Measurements from ENCODE around the gene KLK7. TPM values are rescaled to one million over a fixed set of nuclear protein-coding genes. Genes with fewer than 3 reads are reported as not detected.

Gene KLK7
- total RNA-seq, 1 donor from 2014 or later: not detected

DNA sequence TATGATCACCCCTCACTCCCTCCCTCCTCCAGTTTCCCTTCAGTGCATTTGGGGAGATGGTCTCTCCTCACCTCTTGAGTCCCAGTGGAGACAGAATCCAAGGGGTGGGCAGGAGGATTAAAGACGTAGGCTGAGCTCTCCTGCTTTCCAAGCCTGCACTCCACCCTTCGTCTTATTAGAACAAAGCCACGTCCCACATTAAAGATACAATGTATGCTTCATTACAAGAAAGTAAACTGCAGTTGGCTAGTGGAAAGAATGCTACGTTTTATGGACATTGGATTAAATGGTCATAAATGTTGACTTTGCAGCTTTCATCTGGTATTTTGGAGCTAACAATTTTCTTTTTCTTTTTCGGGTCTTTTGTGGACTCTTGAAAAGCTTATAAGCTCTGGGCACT lies 44.2 kb upstream of the KLK7 start:
- TF ChIP-seq, protein P1, sequence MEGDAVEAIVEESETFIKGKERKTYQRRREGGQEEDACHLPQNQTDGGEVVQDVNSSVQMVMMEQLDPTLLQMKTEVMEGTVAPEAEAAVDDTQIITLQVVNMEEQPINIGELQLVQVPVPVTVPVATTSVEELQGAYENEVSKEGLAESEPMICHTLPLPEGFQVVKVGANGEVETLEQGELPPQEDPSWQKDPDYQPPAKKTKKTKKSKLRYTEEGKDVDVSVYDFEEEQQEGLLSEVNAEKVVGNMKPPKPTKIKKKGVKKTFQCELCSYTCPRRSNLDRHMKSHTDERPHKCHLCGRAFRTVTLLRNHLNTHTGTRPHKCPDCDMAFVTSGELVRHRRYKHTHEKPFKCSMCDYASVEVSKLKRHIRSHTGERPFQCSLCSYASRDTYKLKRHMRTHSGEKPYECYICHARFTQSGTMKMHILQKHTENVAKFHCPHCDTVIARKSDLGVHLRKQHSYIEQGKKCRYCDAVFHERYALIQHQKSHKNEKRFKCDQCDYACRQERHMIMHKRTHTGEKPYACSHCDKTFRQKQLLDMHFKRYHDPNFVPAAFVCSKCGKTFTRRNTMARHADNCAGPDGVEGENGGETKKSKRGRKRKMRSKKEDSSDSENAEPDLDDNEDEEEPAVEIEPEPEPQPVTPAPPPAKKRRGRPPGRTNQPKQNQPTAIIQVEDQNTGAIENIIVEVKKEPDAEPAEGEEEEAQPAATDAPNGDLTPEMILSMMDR (IDR thresholded peaks at IDR 0.05; ENCODE audit: borderline replicate concordance): no peak
- intact Hi-C loops (cut with micrococcal nuclease): no loop called here
- DNase-seq: no peak
- H3K4me3 ChIP-seq: no peak overlapping the region
- no peaks in the 10 kb centered on the region for H3K36me3 ChIP-seq
- peaks cover 95% of the 10 kb centered on the region for H3K27me3 ChIP-seq (ENCODE audit: low read depth)
- no peaks in the 10 kb centered on the region for H3K9me3 ChIP-seq (replicated peaks)
- H3K4me1 ChIP-seq: no peaks in the 10 kb centered on the region
- H3K27ac ChIP-seq (replicated peaks): no peak overlapping the region

DNA sequence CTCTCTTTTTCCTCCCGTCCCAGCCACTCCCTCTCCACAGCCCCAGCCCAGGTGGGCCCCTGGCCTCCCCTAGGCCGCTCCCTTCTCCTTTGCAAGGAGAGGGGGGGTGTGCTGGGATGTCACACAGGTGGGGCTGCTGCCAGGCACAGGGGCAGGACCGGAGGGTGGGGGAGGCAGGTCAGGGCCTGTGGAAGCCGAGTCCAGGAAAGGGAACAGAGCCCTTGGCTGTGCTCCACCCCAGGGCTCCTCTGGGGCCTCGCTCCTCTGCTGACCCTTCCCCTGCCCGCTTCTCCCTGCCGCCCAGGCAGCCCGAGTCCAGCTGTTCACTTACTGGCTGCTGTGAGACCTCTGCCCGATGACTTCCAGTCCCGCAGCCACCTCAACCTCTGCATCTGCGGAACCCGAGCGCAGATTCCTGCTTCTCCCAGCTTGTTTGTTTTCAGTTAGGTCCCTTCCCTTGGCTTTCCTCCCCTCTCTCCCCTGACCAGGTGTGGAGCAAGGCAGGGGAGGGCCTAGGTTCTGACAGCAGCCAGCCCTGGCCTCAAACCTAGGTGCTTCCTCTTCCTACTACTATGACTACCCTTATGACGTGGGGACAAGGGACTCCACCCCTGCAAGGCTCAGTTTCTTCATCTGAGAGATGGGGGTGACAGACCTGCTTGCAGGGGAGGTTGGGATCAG lies 43.5 kb upstream of the KLK7 start:
- no peaks in the 10 kb centered on the region for H3K4me1 ChIP-seq
- H3K27ac ChIP-seq (replicated peaks): no peak overlapping the region
- H3K36me3 ChIP-seq: no peaks in the 10 kb centered on the region
- no peak for DNase-seq
- intact Hi-C loops (cut with micrococcal nuclease): no loop called here
- H3K9me3 ChIP-seq (replicated peaks): no peaks in the 10 kb centered on the region
- TF ChIP-seq, protein P1 (IDR thresholded peaks at IDR 0.05; ENCODE audit: borderline replicate concordance): no peak
- H3K27me3 ChIP-seq (ENCODE audit: low read depth): peaks cover 95% of the 10 kb centered on the region
- H3K4me3 ChIP-seq: no peak overlapping the region

DNA sequence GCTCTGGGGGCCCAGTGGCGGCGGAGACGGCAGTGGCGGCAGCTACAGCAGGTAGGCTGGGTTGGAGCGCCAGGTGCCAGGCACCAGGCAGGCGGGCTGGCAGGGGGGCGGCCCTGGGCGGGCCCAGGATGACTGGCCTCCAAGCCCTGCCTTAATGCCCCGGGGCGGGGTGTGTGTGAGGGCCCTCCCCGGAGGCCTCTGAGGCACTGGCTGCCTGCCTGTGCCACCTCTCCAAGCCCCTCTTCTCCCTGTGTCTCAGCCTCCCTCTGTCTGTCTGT lies 42.8 kb upstream of the KLK7 start, which contains the start of gene KLK11:
KLK11 (minus strand) TSS at position 63 of the 278 bp plus-strand sequence. CDS start 985 bp downstream, outside the sequence.
- peaks cover 98% of the 10 kb centered on the region for H3K27me3 ChIP-seq (ENCODE audit: low read depth)
- TF ChIP-seq, protein P1 (IDR thresholded peaks at IDR 0.05; ENCODE audit: borderline replicate concordance): no peak
- no peak within 1 kb of the TSS for H3K27ac ChIP-seq (replicated peaks)
- H3K36me3 ChIP-seq: no peaks in the 10 kb centered on the region
- H3K4me1 ChIP-seq: no peaks in the 10 kb centered on the region
- no peak within 1 kb of the TSS for H3K4me3 ChIP-seq
- H3K9me3 ChIP-seq (replicated peaks): no peaks in the 10 kb centered on the region
- DNase-seq: no peak
- intact Hi-C loops (cut with micrococcal nuclease): no loop called here

DNA sequence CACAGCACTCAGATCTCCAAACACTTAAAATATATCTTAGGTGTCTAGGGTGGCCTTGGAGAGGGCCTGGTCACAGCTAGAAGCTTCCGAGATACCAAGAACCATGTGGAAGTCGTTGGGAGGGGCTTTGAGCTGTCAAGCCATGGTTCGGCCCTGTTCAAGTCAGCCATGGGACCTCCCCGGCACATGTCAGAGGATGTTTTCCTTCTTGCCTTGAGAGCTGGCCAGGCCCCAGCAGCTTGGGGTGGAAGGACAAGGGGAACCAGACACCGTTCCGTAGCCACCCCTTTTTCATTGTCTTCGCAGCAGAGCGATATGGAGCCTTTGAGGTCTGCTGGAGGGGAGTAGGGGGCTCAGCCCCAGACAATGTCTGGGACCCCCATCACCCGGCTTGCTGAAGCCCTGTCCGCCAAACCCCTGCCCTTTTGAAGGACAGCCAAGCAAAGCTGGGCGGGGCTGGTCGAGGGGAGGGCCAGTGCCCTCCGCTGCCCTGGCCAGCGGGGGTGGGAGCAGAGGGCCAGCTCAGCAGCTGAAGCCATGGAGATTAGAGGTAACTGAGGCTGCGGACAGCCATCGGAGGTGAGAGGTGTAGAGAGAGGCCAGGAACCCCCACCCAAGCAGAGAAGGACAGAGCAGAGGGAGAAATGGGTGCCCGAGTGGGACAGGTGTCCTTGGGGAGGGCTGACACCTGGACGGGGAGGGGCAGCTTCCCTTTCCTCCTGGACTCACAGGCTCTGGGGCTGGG lies 42.3 kb upstream of the KLK7 start:
- Histone ChIP-seq H3K36me3 (no peaks in the 10 kb centered on the region), H3K9me3 (replicated peaks) (no peaks in the 10 kb centered on the region), H3K4me1 (peaks cover 3% of the 10 kb centered on the region), H3K27ac (replicated peaks) (no peak overlapping the region), H3K4me3 (no peak overlapping the region), H3K27me3 (ENCODE audit: low read depth) (peaks cover 93% of the 10 kb centered on the region)
- no peak for DNase-seq
- TF ChIP-seq, protein P1 (IDR thresholded peaks at IDR 0.05; ENCODE audit: borderline replicate concordance): no peak
- intact Hi-C loops (cut with micrococcal nuclease): no loop called here

DNA sequence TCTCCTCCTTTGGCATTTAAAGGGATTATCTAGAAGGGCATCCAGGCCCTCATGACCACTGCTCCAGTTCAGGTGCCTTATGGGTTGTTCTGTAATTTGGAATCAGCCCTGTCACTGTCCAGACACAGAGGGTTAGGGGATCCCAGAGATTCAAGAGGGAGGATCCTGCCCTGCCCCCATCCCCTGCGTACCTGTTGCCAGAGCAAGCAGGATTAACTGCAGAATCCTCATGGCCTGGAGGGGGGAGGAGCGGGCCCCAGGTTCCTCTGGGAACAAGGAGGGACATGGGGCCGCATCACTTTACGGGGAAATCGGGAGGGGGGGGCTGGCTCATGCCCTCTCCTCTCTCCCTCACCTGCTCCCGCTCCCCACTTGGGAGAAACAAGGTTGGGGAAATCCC lies 41.7 kb upstream of the KLK7 start:
- intact Hi-C loops (cut with micrococcal nuclease): no loop called here
- TF ChIP-seq, protein P1 (IDR thresholded peaks at IDR 0.05; ENCODE audit: borderline replicate concordance): no peak
- Histone ChIP-seq H3K4me1 (peaks cover 5% of the 10 kb centered on the region), H3K36me3 (no peaks in the 10 kb centered on the region), H3K27me3 (ENCODE audit: low read depth) (peaks cover 90% of the 10 kb centered on the region), H3K27ac (replicated peaks) (no peak overlapping the region), H3K4me3 (no peak overlapping the region), H3K9me3 (replicated peaks) (no peaks in the 10 kb centered on the region)
- no peak for DNase-seq

Data from left ventricle myocardium inferior (tissue), 1 donor.